B cell (primary cell): Measurements from ENCODE around the gene ERICH6B. TPM values are rescaled to one million over a fixed set of nuclear protein-coding genes. Genes with fewer than 3 reads are reported as not detected.

ENCODE experiments used
- ATAC-seq: fragments of 200-7000 bp; cut with Tn5 transposase; one replicate; pipeline ENCODE4 v1.10.0; 2021; ENCODE audit warnings: low read depth, mild to moderate bottlenecking, moderate number of reproducible peaks, moderate library complexity
- CTCF ChIA-PET: fragments of 350-600 bp; sonication (Branson Sonifier 250); formaldehyde crosslinking; loops from one replicate; lab custom pipeline; 2021; ENCODE audit warnings: antibody characterized with exemption, inconsistent platforms; lab: Charles Lee
- POLR2A ChIA-PET: fragments of 350-600 bp; sonication (Branson Sonifier 250); formaldehyde crosslinking; loops from one replicate; lab custom pipeline; 2021; ENCODE audit warnings: antibody characterized with exemption; lab: Charles Lee
- DNase-seq: peaks from one replicate; pipeline ENCODE4 v3.0.0; 2013
- H2AFZ ChIP-seq: 2 replicates; pipeline ENCODE4 v1.6.1; 2012; ENCODE audit warnings: mild to moderate bottlenecking, low read depth, low read length; ENCODE audit not compliant: insufficient read depth, poor library complexity, severe bottlenecking
- H3K27ac ChIP-seq, 2 donors: 1 replicate in 1 of 2; 2 replicates in 1 of 2; pipeline ENCODE4 v1.5.1; 2012 to 2013; ENCODE audit warnings: low read length in 2 of 2, mild to moderate bottlenecking in 2 of 2, moderate library complexity in 1 of 2
- H3K27me3 ChIP-seq, 4 experiments: fragments of 200-600 bp in 1 of 4; sonication (generic) in 1 of 4; replicated peaks in 1 of 4; 1 replicate in 2 of 4; 2 replicates in 2 of 4; pipeline versions ENCODE4 v1.6.1 to v1.7.0; 2013 to 2016; ENCODE audit warnings: low read length in 3 of 4, mild to moderate bottlenecking in 2 of 4, mixed read lengths in 1 of 4, moderate library complexity in 1 of 4; ENCODE audit not compliant: insufficient read depth in 4 of 4, control insufficient read depth in 3 of 4; ENCODE audit errors: control extremely low read depth in 1 of 4
- H3K36me3 ChIP-seq, 2 experiments: replicated peaks in 1 of 2; 1 replicate in 1 of 2; 2 replicates in 1 of 2; pipeline versions ENCODE4 v1.6.1 to v1.7.1; 2013; ENCODE audit warnings: low read length in 1 of 2; ENCODE audit not compliant: insufficient read depth in 2 of 2, control insufficient read depth in 1 of 2; ENCODE audit errors: control extremely low read depth in 1 of 2, extremely low read depth in 1 of 2
- H3K4me1 ChIP-seq, 2 donors: fragments of 200-600 bp in 1 of 2; sonication (generic) in 1 of 2; 1 replicate in 1 of 2; 2 replicates in 1 of 2; pipeline versions ENCODE4 v1.5.1 to v1.6.1; 2013 to 2017; ENCODE audit warnings: low read length in 2 of 2; ENCODE audit not compliant: control insufficient read depth in 2 of 2, insufficient read depth in 2 of 2
- H3K4me2 ChIP-seq: replicated peaks from 2 replicates; pipeline ENCODE3; 2012; ENCODE audit warnings: mild to moderate bottlenecking, low read depth, low read length; ENCODE audit not compliant: poor library complexity, severe bottlenecking
- H3K4me3 ChIP-seq, 5 experiments: fragments of 200-600 bp in 1 of 5; sonication (generic) in 1 of 5; 1 replicate in 3 of 5; 2 replicates in 2 of 5; pipeline versions ENCODE4 v1.5.1 to v1.7.0; 2011 to 2016; ENCODE audit warnings: low read length in 4 of 5, mild to moderate bottlenecking in 4 of 5, low read depth in 2 of 5, control low read depth in 1 of 5, moderate library complexity in 1 of 5; ENCODE audit not compliant: insufficient read depth in 1 of 5; ENCODE audit errors: control extremely low read depth in 1 of 5, extremely low read depth in 1 of 5
- H3K79me2 ChIP-seq: fragments of 200-600 bp; sonication (generic); one replicate; pipeline ENCODE4 v1.6.0; 2016; ENCODE audit warnings: low read length; ENCODE audit not compliant: control insufficient read depth, insufficient read depth
- H3K9ac ChIP-seq: fragments of 200-600 bp; sonication (generic); 2 replicates; pipeline ENCODE4 v1.6.1; 2017; ENCODE audit warnings: mild to moderate bottlenecking, low read length, moderate library complexity
- H3K9me3 ChIP-seq, 3 donors: one replicate each; pipeline versions ENCODE4 v1.6.1 to v1.7.1; 2013; ENCODE audit warnings: low read length in 2 of 3; ENCODE audit not compliant: control insufficient read depth in 2 of 3, insufficient read depth in 1 of 3; ENCODE audit errors: control extremely low read depth in 1 of 3
- H4K20me1 ChIP-seq: 2 replicates; pipeline ENCODE4 v1.6.0; 2012; ENCODE audit warnings: mild to moderate bottlenecking, low read length; ENCODE audit not compliant: insufficient read depth, control insufficient read depth, poor library complexity, severe bottlenecking
- H3K27ac Mint-ChIP-seq: one replicate; pipeline ENCODE4 v1.8.0; 2021; ENCODE audit warnings: mixed read lengths
- H3K27me3 Mint-ChIP-seq: one replicate; pipeline ENCODE4 v1.8.0; 2021; ENCODE audit warnings: mixed read lengths
- H3K4me1 Mint-ChIP-seq: one replicate; pipeline ENCODE4 v1.8.0; 2021; ENCODE audit warnings: mixed read lengths
- H3K4me3 Mint-ChIP-seq: one replicate; pipeline ENCODE4 v1.8.0; 2021; ENCODE audit warnings: mixed read lengths
- H3K9me3 Mint-ChIP-seq: one replicate; pipeline ENCODE4 v1.8.0; 2022; ENCODE audit warnings: mixed read lengths; ENCODE audit not compliant: insufficient read depth
- CTCF ChIP-seq: fragments of 200-600 bp; IDR thresholded peaks from one replicate; pipeline ENCODE4 v1.8.0; 2022; ENCODE audit warnings: antibody characterized with exemption, mild to moderate bottlenecking
- EZH2 ChIP-seq: IDR thresholded peaks from 2 replicates; pipeline ENCODE4 v1.6.1; 2012; ENCODE audit warnings: borderline replicate concordance, low read depth, mild to moderate bottlenecking, moderate library complexity, low read length; ENCODE audit not compliant: insufficient read depth, poor library complexity, severe bottlenecking
- WGBS: methylation state at CpG from one replicate; pipeline ENCODE4 v1.1.5; 2013; ENCODE audit warnings: missing lambda C conversion rate; ENCODE audit not compliant: insufficient coverage; 5-methylcytosine and 5-hydroxymethylcytosine counted together
- intact Hi-C: fragments of 100-400 bp; cut with micrococcal nuclease; formaldehyde crosslinking; loops from one replicate; pipeline ENCODE4 v1.10.0; 2022
- polyA plus RNA-seq: library from polyadenylated mRNA; depleted of rRNA; stranded (reverse); fragments of >200 nt; gene quantifications from 2 replicates; pipeline ENCODE4 v1.2.3, GENCODE V29; 2012
- total RNA-seq, 2 donors: library from RNA; stranded (reverse); fragments of 120-200 nt in 1 of 2; gene quantifications; 1 replicate in 1 of 2; 2 replicates in 1 of 2; pipeline versions ENCODE4 v1.2.3 to v1.2.4, GENCODE V29; 2013 to 2022

The ERICH6B gene
- total and polyA plus RNA-seq, 2 donors (not counting 1 experiment from before 2014, with no cell fraction given) = not detected

GRCh38 chr13:45602183-45603170 lies 13.1 kb downstream of the ERICH6B start:
- Histone ChIP-seq H3K27ac (no peak overlapping the region), H3K4me1 (no peaks in the 10 kb centered on the region), H3K4me3 (no peak overlapping the region), H3K4me2 (no peak overlapping the region), H3K79me2 (no peaks in the 10 kb centered on the region), H3K36me3 (no peaks in the 10 kb centered on the region), H2AFZ (no peak overlapping the region), H3K9ac (no peak overlapping the region), H3K27me3 (no peaks in the 10 kb centered on the region), H3K9me3 (peaks cover 0 to 4% (median 0%) of the 10 kb centered on the region in 3 donors), H4K20me1 (no peaks in the 10 kb centered on the region)
- WGBS = 80% methylated on average over 2 of the region's 4 CpGs
- H3K4me1 Mint-ChIP-seq = no peaks in the 10 kb centered on the region
- DNase-seq (no peak), ATAC-seq (no peak)
- H3K4me3 Mint-ChIP-seq = no peak overlapping the region
- ChIA-PET POLR2A (no interaction called here), CTCF (interaction anchor here (0.5 kb wide), 1 partner anchor 718 kb away, joined by 3 read pairs; no protein-coding TSS in a partner anchor)
- TF ChIP-seq EZH2 = no peak
- TF ChIP-seq CTCF = no peak
- H3K27me3 Mint-ChIP-seq = peaks cover 33% of the 10 kb centered on the region
- H3K9me3 Mint-ChIP-seq = no peaks in the 10 kb centered on the region
- intact Hi-C loops = no loop called here
- no peak overlapping the region for H3K27ac Mint-ChIP-seq

- Histone ChIP-seq H3K4me2 (no peak overlapping the region), H3K27ac (no peak overlapping the region), H4K20me1 (no peaks in the 10 kb centered on the region), H3K9ac (no peak overlapping the region), H3K36me3 (no peaks in the 10 kb centered on the region), H3K4me3 (no peak overlapping the region), H3K79me2 (no peaks in the 10 kb centered on the region), H3K4me1 (no peaks in the 10 kb centered on the region), H3K27me3 (no peaks in the 10 kb centered on the region), H2AFZ (no peak overlapping the region), H3K9me3 (peaks cover 0 to 4% (median 0%) of the 10 kb centered on the region in 3 donors)
- ATAC-seq (no peak), DNase-seq (no peak)
- intact Hi-C loops = no loop called here
- TF ChIP-seq CTCF = no peak
- TF ChIP-seq EZH2 = no peak
- no peak overlapping the region for H3K27ac Mint-ChIP-seq
- CTCF ChIA-PET = no interaction called here
- H3K4me1 Mint-ChIP-seq = no peaks in the 10 kb centered on the region
- POLR2A ChIA-PET = no interaction called here
- no peak overlapping the region for H3K4me3 Mint-ChIP-seq
- no peaks in the 10 kb centered on the region for H3K9me3 Mint-ChIP-seq
- H3K27me3 Mint-ChIP-seq = peaks cover 32% of the 10 kb centered on the region
- no CpG with 5 or more reads among the region's 2 CpGs for WGBS
Observed at GRCh38 chr13:45601680-45602079, 13.9 kb downstream of the ERICH6B start.
